Natural killer cell (primary cell): ENCODE results near the gene RELA. TPM values are rescaled to one million over a fixed set of nuclear protein-coding genes. Genes with fewer than 3 reads are reported as not detected.
A peak's percentile ranks its signal among the peaks of the same experiment; 100 is the strongest.

ENCODE experiments used
- ATAC-seq, 3 donors: fragments of 150-1000 bp in 2 of 3; fragments of 200-7000 bp in 1 of 3; cut with Tn5 transposase; 1 replicate in 1 of 3; 2 replicates in 2 of 3; pipeline ENCODE4 v1.10.0; 2021; ENCODE audit warnings: mild to moderate bottlenecking in 2 of 3, moderate library complexity in 2 of 3
- DNase-seq, 2 donors: peaks; one replicate each; pipeline versions ENCODE4 v3.0.0 to v3.0.0-alpha.2; 2013 to 2021; ENCODE audit warnings: mixed read lengths in 1 of 2
- H3K27ac ChIP-seq: one replicate; pipeline ENCODE4 v1.5.1; 2013; ENCODE audit warnings: mild to moderate bottlenecking, low read length
- H3K27me3 ChIP-seq: one replicate; pipeline ENCODE4 v1.6.1; 2013; ENCODE audit warnings: low read length; ENCODE audit not compliant: control insufficient read depth, insufficient read depth
- H3K36me3 ChIP-seq: one replicate; pipeline ENCODE4 v1.6.1; 2013; ENCODE audit warnings: low read length; ENCODE audit not compliant: control insufficient read depth, insufficient read depth
- H3K4me1 ChIP-seq: one replicate; pipeline ENCODE4 v1.6.1; 2013; ENCODE audit warnings: low read length; ENCODE audit not compliant: control insufficient read depth, insufficient read depth
- H3K4me3 ChIP-seq: one replicate; pipeline ENCODE4 v1.5.1; 2013; ENCODE audit warnings: low read length
- H3K9me3 ChIP-seq: one replicate; pipeline ENCODE4 v1.6.1; 2013; ENCODE audit warnings: low read length; ENCODE audit not compliant: control insufficient read depth, insufficient read depth
- H3K27ac Mint-ChIP-seq, 2 donors: one replicate each; pipeline ENCODE4 v1.8.0; 2022; ENCODE audit warnings: mild to moderate bottlenecking in 2 of 2, mixed read lengths in 2 of 2, moderate library complexity in 1 of 2
- H3K27me3 Mint-ChIP-seq, 2 donors: one replicate each; pipeline ENCODE4 v1.8.0; 2022; ENCODE audit warnings: low read depth in 2 of 2, mixed read lengths in 2 of 2
- H3K36me3 Mint-ChIP-seq: one replicate; pipeline ENCODE4 v1.8.0; 2022; ENCODE audit warnings: mixed read lengths
- H3K4me1 Mint-ChIP-seq, 2 donors: one replicate each; pipeline ENCODE4 v1.8.0; 2022; ENCODE audit warnings: mixed read lengths in 2 of 2
- H3K4me3 Mint-ChIP-seq: one replicate; pipeline ENCODE4 v1.8.0; 2022; ENCODE audit warnings: mild to moderate bottlenecking, moderate library complexity, mixed read lengths
- H3K9me3 Mint-ChIP-seq, 2 donors: one replicate each; pipeline ENCODE4 v1.8.0; 2022; ENCODE audit warnings: mixed read lengths in 2 of 2
- WGBS: methylation state at CpG from one replicate; pipeline ENCODE4 v1.1.7; 2013; ENCODE audit warnings: missing lambda C conversion rate; ENCODE audit not compliant: insufficient coverage; 5-methylcytosine and 5-hydroxymethylcytosine counted together
- intact Hi-C: fragments of 100-400 bp; cut with micrococcal nuclease; formaldehyde crosslinking; loops from one replicate; pipeline ENCODE4 v1.14.2; 2022
- total RNA-seq, 4 donors: library from RNA; stranded (reverse); fragments of 120-200 nt in 1 of 4; gene quantifications; one replicate each; pipeline versions ENCODE4 v1.2.3 to v1.2.4, GENCODE V29; 2013 to 2022
- TF ChIP-seq, protein P1 (sequence below): fragments of 200-600 bp; IDR thresholded peaks from one replicate; pipeline ENCODE4 v1.8.0; 2022; ENCODE audit warnings: antibody characterized with exemption

Gene RELA
- total RNA-seq, 3 donors from 2014 or later (not counting 1 experiment from before 2014, with no cell fraction given): 319 to 380 (median 338) TPM

DNA sequence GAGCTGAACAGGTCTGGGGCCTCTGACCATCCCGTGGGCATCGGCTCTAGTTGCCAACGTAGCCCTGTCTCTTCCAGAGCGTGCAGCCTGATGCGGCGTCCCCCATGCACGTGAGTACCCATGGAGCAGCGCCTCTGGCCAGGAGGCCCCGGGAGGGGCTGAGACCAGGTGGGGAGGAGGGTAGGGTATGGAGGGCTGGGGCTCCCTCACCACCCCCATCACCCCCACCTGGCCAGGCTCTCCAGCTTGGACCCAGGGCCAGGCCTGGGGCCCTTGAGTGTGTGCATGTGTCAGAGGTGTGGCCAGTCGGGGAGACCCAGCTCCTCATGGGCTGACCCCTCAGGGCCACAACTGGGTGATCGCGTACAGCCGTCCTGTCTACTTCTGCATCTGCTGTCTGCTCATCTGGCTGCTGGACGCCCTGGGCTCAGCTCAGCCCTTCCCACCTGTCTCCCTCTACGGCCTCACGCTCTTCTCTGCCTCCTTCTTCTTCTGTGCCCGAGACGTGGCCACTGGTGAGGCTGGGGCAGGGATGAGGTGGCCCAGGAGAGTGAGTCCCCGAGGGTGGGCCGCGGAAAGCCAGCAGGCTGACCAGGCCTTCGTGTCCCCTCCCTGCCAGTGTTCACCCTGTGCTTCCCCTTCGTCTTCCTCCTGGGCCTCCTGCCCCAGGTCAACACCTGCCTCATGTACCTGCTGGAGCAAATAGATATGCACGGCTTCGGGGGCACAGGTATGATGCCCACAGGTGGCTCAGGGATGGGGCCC lies 38.7 kb downstream of the RELA start:
- H3K27me3 Mint-ChIP-seq: no peaks in the 10 kb centered on the region
- H3K4me3 Mint-ChIP-seq: no peak overlapping the region
- Histone ChIP-seq H3K4me3 (no peak overlapping the region), H3K36me3 (peaks cover 85% of the 10 kb centered on the region), H3K9me3 (no peaks in the 10 kb centered on the region), H3K27me3 (no peaks in the 10 kb centered on the region), H3K27ac (no peak overlapping the region), H3K4me1 (peaks cover 10% of the 10 kb centered on the region)
- H3K4me1 Mint-ChIP-seq: peaks cover 7 to 20% of the 10 kb centered on the region in 2 donors
- H3K9me3 Mint-ChIP-seq: no peaks in the 10 kb centered on the region
- DNase-seq (no peak), ATAC-seq (no peak)
- TF ChIP-seq, protein P1, sequence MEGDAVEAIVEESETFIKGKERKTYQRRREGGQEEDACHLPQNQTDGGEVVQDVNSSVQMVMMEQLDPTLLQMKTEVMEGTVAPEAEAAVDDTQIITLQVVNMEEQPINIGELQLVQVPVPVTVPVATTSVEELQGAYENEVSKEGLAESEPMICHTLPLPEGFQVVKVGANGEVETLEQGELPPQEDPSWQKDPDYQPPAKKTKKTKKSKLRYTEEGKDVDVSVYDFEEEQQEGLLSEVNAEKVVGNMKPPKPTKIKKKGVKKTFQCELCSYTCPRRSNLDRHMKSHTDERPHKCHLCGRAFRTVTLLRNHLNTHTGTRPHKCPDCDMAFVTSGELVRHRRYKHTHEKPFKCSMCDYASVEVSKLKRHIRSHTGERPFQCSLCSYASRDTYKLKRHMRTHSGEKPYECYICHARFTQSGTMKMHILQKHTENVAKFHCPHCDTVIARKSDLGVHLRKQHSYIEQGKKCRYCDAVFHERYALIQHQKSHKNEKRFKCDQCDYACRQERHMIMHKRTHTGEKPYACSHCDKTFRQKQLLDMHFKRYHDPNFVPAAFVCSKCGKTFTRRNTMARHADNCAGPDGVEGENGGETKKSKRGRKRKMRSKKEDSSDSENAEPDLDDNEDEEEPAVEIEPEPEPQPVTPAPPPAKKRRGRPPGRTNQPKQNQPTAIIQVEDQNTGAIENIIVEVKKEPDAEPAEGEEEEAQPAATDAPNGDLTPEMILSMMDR: no peak
- H3K36me3 Mint-ChIP-seq: no peaks in the 10 kb centered on the region
- H3K27ac Mint-ChIP-seq: peak overlapping the region in 1 of 2 donors; percentile 43
- WGBS: 97% methylated on average over 23 of the region's 25 CpGs
- intact Hi-C loops: no loop called here

DNA sequence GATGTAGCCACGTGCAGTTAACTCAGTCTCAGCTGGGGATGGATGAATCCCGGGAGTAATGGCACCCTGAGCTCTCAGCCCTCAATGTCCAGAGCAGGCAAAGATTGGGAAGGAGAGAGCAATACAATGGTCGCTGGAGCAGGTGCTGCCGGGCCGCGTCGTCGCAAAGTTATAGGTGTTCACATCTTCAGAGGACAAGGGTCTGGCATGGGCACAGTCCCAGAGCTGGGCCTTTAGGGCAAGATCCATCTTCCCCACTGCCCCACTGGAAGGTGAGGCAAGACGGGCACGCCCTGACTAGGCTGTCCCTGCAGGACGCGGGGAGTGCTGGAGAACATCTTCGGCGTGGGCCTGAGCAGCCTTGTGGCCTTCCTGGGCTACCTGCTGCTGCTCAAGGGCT lies 39.5 kb downstream of the RELA start:
- no peaks in the 10 kb centered on the region for H3K9me3 Mint-ChIP-seq
- no peak overlapping the region for H3K27ac Mint-ChIP-seq
- Histone ChIP-seq H3K36me3 (peaks cover 87% of the 10 kb centered on the region), H3K4me1 (peaks cover 10% of the 10 kb centered on the region), H3K4me3 (no peak overlapping the region), H3K27me3 (no peaks in the 10 kb centered on the region), H3K27ac (no peak overlapping the region), H3K9me3 (no peaks in the 10 kb centered on the region)
- H3K36me3 Mint-ChIP-seq: no peaks in the 10 kb centered on the region
- ATAC-seq: no peak
- WGBS: 96% methylated on average over 14 of the region's 14 CpGs
- intact Hi-C loops: no loop called here
- TF ChIP-seq, protein P1: no peak
- H3K4me3 Mint-ChIP-seq: no peak overlapping the region
- peaks cover 7 to 27% of the 10 kb centered on the region in 2 donors for H3K4me1 Mint-ChIP-seq
- DNase-seq: no peak
- no peaks in the 10 kb centered on the region for H3K27me3 Mint-ChIP-seq

DNA sequence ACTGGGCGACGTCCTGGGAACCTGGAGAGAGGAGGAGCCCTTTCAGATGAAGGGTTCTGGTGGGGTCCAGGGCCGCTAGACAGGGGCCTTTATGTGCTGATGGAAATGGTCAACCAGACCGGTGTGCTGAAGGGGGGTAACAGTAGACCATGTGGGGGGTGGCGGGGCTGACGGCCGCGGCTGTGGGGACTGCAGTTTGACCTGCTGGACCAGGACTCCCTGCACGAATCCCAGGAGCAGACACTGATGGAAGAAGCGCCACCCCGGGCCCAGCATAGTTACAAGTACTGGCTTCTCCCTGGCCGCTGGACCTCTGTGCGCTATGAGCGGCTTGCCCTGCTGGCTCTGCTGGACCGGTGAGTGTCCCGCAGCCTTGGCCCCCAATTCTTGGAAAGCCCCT lies 40.7 kb downstream of the RELA start:
- H3K36me3 Mint-ChIP-seq: no peaks in the 10 kb centered on the region
- no peak for ATAC-seq
- intact Hi-C loops: no loop called here
- TF ChIP-seq, protein P1: no peak
- H3K4me1 Mint-ChIP-seq: peaks cover 9 to 28% of the 10 kb centered on the region in 2 donors
- no peak for DNase-seq
- no peaks in the 10 kb centered on the region for H3K27me3 ChIP-seq
- no peak overlapping the region for H3K27ac ChIP-seq
- no peak overlapping the region for H3K4me3 Mint-ChIP-seq
- peaks cover 87% of the 10 kb centered on the region for H3K36me3 ChIP-seq
- no peaks in the 10 kb centered on the region for H3K9me3 ChIP-seq
- no peaks in the 10 kb centered on the region for H3K9me3 Mint-ChIP-seq
- WGBS: 98% methylated on average over 16 of the region's 16 CpGs
- H3K27ac Mint-ChIP-seq: no peak overlapping the region
- H3K4me1 ChIP-seq: peaks cover 17% of the 10 kb centered on the region
- no peaks in the 10 kb centered on the region for H3K27me3 Mint-ChIP-seq
- no peak overlapping the region for H3K4me3 ChIP-seq

- WGBS: 98% methylated on average over 14 of the region's 14 CpGs
- H3K36me3 Mint-ChIP-seq: no peaks in the 10 kb centered on the region
- no peak overlapping the region for H3K4me3 ChIP-seq
- H3K4me1 Mint-ChIP-seq: peaks cover 14 to 33% of the 10 kb centered on the region in 2 donors
- ATAC-seq: no peak
- no peak overlapping the region for H3K4me3 Mint-ChIP-seq
- no peaks in the 10 kb centered on the region for H3K27me3 Mint-ChIP-seq
- H3K27ac ChIP-seq: no peak overlapping the region
- no peaks in the 10 kb centered on the region for H3K27me3 ChIP-seq
- intact Hi-C loops: no loop called here
- TF ChIP-seq, protein P1: no peak
- H3K9me3 ChIP-seq: no peaks in the 10 kb centered on the region
- H3K36me3 ChIP-seq: peaks cover 83% of the 10 kb centered on the region
- DNase-seq: no peak
- no peaks in the 10 kb centered on the region for H3K9me3 Mint-ChIP-seq
- H3K27ac Mint-ChIP-seq: no peak overlapping the region
- H3K4me1 ChIP-seq: peaks cover 21% of the 10 kb centered on the region
These were observed 41.3 kb downstream of the RELA start for GRCh38 chr11:65621460-65621859.
